ENCODE measurements around the gene DCDC2C.

DCDC2C gene

DNA sequence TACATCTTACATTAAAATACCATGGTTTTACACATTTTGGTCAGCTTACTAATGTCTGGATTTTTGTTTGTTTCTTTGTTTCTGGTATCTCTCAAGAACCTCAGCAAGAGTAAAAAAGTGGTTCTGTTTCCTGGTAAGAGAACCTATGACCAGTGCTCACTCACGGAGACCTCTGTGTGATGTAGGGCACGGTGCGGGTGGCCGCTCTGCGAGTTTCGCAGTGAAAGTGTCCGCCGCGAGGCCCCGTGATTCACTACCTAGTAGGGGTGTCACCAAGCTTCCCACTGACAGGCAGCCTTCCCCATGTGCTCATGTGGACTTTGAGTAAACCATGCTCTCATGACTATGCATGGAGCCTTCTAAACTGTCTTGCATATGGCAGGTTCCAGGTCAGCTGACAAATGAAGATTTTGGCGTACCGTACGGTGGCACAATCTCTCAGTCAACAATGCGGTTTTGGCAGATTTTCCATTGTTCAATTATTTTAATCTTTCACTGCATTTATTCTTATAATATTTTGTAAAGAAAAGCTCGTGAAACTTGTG is 137.3 kb downstream of the DCDC2C start:
- no peak for DNase-seq

- no peak for DNase-seq
These were observed 144.2 kb downstream of the DCDC2C start for GRCh38 chr2:3847397-3848052.

DNA sequence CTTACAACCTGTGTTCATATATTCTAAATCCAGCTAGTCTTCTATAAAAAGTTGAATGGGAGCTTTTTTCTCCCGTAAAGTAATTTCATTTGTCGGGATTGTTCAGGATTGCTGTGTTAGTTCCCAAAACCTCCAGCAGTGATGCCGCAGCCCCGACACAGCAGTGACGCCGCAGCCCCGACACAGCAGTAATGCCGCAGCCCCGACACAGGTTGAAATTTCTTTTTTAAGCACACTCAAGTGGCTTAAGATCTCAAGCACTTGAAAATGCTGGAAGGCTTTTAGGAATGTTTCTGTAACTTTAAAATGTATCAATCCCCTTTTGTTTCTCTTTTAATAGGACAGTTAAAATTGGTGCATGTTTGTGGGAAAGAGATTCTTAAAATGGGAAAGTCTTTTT is 145.4 kb downstream of the DCDC2C start:
- DNase-seq = no peak

- no peak for DNase-seq
These were observed 145.8 kb downstream of the DCDC2C start for GRCh38 chr2:3849213-3849612.

GRCh38 chr2:3857576-3857975 is 154.2 kb downstream of the DCDC2C start:
- no peak for DNase-seq

- no peak for DNase-seq
These were observed 161.8 kb downstream of the DCDC2C start for GRCh38 chr2:3864943-3865865.

- DNase-seq = no peak
These were observed 164.1 kb downstream of the DCDC2C start for GRCh38 chr2:3867469-3867868.

DNA sequence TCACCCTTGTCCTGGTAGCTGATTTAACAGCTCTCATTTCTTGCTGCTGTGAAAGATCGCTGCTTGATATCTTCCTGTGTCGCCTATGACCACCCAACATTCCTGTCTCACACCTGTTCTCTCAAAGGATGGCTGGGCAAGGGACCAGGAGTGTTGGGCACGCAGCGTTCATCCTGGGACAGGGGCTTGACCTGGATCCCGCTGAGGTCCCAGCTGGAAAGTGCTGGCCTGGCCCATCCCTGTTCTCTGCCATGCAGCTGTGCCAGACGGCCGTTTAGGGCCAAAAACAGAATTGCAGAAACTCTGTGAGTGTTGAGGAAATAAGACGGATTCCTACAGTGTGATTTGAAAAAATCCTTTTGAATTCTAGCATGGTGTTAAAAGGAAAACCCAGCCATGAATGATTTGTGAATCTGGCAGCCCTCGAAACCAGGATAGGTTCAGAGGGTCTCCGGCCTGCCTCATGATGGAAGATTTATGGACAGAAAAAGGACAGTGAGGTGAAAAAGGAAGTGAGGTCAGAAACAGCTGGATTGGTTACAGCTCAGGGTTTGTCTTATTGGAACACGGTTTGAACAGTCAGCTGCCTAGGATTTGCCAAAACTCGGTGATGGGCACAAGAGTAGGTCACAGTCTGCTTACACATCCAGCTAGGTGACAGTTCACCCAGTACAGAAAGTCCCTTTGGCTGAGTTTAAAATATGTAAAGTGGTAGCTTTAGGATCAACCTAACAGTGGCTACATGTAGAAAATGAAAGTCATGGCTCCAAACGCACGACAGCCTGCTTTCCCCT is 164.8 kb downstream of the DCDC2C start:
- no peak for DNase-seq

DNA sequence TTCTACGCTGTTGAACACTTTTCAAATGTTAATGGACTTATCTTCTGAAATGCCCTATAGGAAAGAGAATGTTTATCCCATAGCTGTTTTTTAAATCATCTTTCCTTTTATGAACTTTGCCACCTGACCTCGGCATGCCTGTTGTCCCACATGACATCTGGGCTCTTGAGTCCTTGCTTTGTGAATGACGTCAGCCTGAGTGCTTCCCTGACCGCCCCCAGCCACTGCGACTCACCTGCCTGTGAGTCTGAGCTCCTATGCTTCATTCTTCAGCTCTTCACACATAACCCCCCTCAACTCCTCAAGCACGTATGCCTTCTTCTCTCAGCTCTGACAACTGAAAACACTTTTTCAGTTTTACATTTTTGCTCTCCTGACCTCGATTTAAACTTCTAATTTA is 166.8 kb downstream of the DCDC2C start:
- DNase-seq = no peak

GRCh38 chr2:3871002-3871401 is 167.6 kb downstream of the DCDC2C start:
- DNase-seq = no peak

- DNase-seq = no peak
These were observed 169.1 kb downstream of the DCDC2C start for GRCh38 chr2:3872451-3872850.

GRCh38 chr2:3873899-3874298 is 170.5 kb downstream of the DCDC2C start:
- no peak for DNase-seq

- no peak for DNase-seq
These were observed 172.8 kb downstream of the DCDC2C start for GRCh38 chr2:3876221-3876620.

- no peak for DNase-seq
These were observed 173.3 kb downstream of the DCDC2C start for GRCh38 chr2:3876685-3877084.

- no peak for DNase-seq
These were observed 182.6 kb downstream of the DCDC2C start for GRCh38 chr2:3885629-3886628.

DNA sequence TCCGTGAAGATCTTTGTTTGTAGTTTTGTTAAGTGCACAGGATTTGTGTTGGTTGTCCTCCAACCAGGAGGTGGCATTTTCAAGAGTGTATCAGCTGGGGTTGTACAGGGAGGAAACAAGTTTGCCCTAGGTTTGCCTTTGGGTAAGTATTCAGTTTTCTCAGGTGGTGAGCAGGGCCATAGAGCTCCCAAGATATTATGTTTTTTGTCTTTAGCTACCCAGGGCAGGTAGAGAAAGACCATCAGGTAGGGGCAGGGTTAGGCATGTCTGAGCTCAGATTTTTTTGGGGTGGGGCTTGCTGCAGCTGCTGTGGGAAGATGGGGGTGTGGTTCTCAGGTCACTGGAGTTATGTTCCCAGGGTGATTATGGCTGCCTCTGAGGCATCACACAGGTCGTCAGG is 191.6 kb downstream of the DCDC2C start:
- no peak for DNase-seq
